ENCODE results near the gene ZNF521.

Gene ZNF521

DNA sequence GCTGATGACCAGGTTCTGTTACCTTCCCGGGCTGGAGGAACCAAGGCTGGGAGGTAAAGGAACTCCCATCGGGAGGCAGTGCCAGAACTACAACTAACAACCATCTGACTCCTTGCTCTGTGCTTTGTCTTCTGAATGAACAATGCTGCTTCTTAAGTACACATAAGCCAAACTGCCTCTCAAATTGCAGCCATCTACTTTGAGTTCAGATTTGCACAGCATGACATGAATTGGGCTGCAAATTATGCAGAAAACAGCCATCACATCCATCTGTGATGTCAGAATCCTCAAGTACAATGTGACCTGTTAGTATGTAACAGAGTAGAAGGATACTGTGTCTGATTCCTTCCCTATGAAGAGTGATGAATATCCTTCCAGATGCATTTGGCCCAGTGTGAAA lies 290.6 kb downstream of the ZNF521 start:
- ATAC-seq = no peak
- TF ChIP-seq ESRRG (CRISPR knock-in tag; IDR thresholded peaks at IDR 0.05) (no peak), POU6F1 (CRISPR knock-in tag; IDR thresholded peaks at IDR 0.05; ENCODE audit: borderline replicate concordance, low read depth) (no peak), CSDC2 (CRISPR knock-in tag; IDR thresholded peaks at IDR 0.05) (no peak), SNAI2 (CRISPR knock-in tag; IDR thresholded peaks at IDR 0.05) (no peak), ARNTL (CRISPR knock-in tag; IDR thresholded peaks at IDR 0.05; ENCODE audit: borderline replicate concordance, low read depth) (no peak), CSRNP3 (CRISPR knock-in tag; IDR thresholded peaks at IDR 0.05) (no peak), ZFP30 (CRISPR knock-in tag; IDR thresholded peaks at IDR 0.05) (no peak)
- TF ChIP-seq, protein P1, sequence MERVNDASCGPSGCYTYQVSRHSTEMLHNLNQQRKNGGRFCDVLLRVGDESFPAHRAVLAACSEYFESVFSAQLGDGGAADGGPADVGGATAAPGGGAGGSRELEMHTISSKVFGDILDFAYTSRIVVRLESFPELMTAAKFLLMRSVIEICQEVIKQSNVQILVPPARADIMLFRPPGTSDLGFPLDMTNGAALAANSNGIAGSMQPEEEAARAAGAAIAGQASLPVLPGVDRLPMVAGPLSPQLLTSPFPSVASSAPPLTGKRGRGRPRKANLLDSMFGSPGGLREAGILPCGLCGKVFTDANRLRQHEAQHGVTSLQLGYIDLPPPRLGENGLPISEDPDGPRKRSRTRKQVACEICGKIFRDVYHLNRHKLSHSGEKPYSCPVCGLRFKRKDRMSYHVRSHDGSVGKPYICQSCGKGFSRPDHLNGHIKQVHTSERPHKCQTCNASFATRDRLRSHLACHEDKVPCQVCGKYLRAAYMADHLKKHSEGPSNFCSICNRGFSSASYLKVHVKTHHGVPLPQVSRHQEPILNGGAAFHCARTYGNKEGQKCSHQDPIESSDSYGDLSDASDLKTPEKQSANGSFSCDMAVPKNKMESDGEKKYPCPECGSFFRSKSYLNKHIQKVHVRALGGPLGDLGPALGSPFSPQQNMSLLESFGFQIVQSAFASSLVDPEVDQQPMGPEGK (CRISPR knock-in tag; IDR thresholded peaks at IDR 0.05; ENCODE audit: borderline replicate concordance) = no peak
- TF ChIP-seq, protein P2, sequence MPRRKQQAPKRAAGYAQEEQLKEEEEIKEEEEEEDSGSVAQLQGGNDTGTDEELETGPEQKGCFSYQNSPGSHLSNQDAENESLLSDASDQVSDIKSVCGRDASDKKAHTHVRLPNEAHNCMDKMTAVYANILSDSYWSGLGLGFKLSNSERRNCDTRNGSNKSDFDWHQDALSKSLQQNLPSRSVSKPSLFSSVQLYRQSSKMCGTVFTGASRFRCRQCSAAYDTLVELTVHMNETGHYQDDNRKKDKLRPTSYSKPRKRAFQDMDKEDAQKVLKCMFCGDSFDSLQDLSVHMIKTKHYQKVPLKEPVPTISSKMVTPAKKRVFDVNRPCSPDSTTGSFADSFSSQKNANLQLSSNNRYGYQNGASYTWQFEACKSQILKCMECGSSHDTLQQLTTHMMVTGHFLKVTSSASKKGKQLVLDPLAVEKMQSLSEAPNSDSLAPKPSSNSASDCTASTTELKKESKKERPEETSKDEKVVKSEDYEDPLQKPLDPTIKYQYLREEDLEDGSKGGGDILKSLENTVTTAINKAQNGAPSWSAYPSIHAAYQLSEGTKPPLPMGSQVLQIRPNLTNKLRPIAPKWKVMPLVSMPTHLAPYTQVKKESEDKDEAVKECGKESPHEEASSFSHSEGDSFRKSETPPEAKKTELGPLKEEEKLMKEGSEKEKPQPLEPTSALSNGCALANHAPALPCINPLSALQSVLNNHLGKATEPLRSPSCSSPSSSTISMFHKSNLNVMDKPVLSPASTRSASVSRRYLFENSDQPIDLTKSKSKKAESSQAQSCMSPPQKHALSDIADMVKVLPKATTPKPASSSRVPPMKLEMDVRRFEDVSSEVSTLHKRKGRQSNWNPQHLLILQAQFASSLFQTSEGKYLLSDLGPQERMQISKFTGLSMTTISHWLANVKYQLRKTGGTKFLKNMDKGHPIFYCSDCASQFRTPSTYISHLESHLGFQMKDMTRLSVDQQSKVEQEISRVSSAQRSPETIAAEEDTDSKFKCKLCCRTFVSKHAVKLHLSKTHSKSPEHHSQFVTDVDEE (CRISPR knock-in tag; IDR thresholded peaks at IDR 0.05) = no peak

- TF ChIP-seq TCF4 (CRISPR knock-in tag; IDR thresholded peaks at IDR 0.05; ENCODE audit: borderline replicate concordance) (no peak), ISL1 (CRISPR knock-in tag; IDR thresholded peaks at IDR 0.05) (no peak), BACH2 (CRISPR knock-in tag; IDR thresholded peaks at IDR 0.05; ENCODE audit: borderline replicate concordance) (no peak), ZNF8 (CRISPR knock-in tag; IDR thresholded peaks at IDR 0.05) (no peak), ZNF70 (CRISPR knock-in tag; IDR thresholded peaks at IDR 0.05) (no peak), SNAI2 (CRISPR knock-in tag; IDR thresholded peaks at IDR 0.05) (no peak), ESRRG (CRISPR knock-in tag; IDR thresholded peaks at IDR 0.05) (no peak), RARB (CRISPR knock-in tag; IDR thresholded peaks at IDR 0.05) (no peak)
- TF ChIP-seq, protein P2 (CRISPR knock-in tag; IDR thresholded peaks at IDR 0.05) = no peak
- no peak for ATAC-seq
Observed at GRCh38 chr18:25058521-25058920, 293.4 kb downstream of the ZNF521 start.

DNA sequence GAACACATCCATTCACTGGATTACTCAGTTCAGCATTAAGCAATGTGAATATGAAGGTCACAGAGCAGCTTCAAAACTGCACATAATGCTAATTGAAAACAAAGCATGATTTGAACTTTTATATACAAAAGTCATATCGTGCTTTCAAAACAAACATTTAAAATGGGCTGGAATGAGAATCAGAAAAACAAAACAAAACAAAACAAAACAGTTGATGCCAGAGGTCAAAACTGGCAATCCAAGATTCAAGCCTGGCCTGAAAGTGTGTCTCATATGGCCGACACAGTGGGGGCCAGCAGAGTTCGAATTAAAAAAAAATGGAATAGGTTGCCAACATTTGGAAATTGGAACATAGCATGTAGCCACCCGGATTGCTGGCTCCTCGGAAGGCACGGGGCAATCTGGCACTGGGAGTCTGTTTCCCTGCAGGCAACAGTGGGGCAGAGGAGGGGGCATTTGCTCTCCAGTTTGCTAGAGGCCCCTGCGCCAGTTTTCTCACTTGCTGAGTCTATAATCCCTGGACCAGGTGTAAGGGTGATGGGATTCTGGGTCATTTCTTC lies 294.4 kb downstream of the ZNF521 start:
- no peak for ATAC-seq
- TF ChIP-seq CSRNP3 (CRISPR knock-in tag; IDR thresholded peaks at IDR 0.05) (no peak), ZC3H10 (CRISPR knock-in tag; IDR thresholded peaks at IDR 0.05) (no peak), ZFP30 (CRISPR knock-in tag; IDR thresholded peaks at IDR 0.05) (no peak), RARB (CRISPR knock-in tag; IDR thresholded peaks at IDR 0.05) (no peak), TCF4 (CRISPR knock-in tag; IDR thresholded peaks at IDR 0.05; ENCODE audit: borderline replicate concordance) (no peak), POU6F1 (CRISPR knock-in tag; IDR thresholded peaks at IDR 0.05; ENCODE audit: borderline replicate concordance, low read depth) (no peak), OSR1 (CRISPR knock-in tag; IDR thresholded peaks at IDR 0.05) (no peak), BACH2 (CRISPR knock-in tag; IDR thresholded peaks at IDR 0.05; ENCODE audit: borderline replicate concordance) (no peak), ZNF565 (CRISPR knock-in tag; conservative IDR thresholded peaks at IDR 0.05; ENCODE audit: low read depth) (no peak), ZFP3 (CRISPR knock-in tag; IDR thresholded peaks at IDR 0.05) (no peak), SNAI2 (CRISPR knock-in tag; IDR thresholded peaks at IDR 0.05) (no peak), ESRRG (CRISPR knock-in tag; IDR thresholded peaks at IDR 0.05) (no peak)

Measured in SK-N-SH treated with all-trans-retinoic acid at 6 μM for 48 hours (cell line).